Gastroesophageal sphincter (tissue), 4 donors: ENCODE measurements around the gene TRIM2. TPM values are rescaled to one million over a fixed set of nuclear protein-coding genes. Genes with fewer than 3 reads are reported as not detected.

Experiments
- ATAC-seq: fragments of 150-250 bp; one replicate; pipeline ENCODE4 v1.9.1; 2016; ENCODE audit warnings: mild to moderate bottlenecking, moderate library complexity
- H3K27ac ChIP-seq, 4 donors: fragments of 200-600 bp; sonication (generic) in 3 of 4; 1 replicate in 3 of 4; 2 replicates in 1 of 4; pipeline ENCODE4 v1.5.1; 2016 to 2019
- H3K27me3 ChIP-seq: fragments of 200-600 bp; sonication (generic); one replicate; pipeline ENCODE4 v1.5.1; 2019
- H3K36me3 ChIP-seq, 2 donors: fragments of 200-600 bp; sonication (generic); one replicate each; pipeline ENCODE4 v1.5.1; 2019; ENCODE audit warnings: control low read depth in 1 of 2
- H3K4me1 ChIP-seq, 3 donors: fragments of 200-600 bp; sonication (generic); 1 replicate in 2 of 3; 2 replicates in 1 of 3; pipeline ENCODE4 v1.5.1; 2016 to 2019; ENCODE audit warnings: control low read depth in 2 of 3
- H3K4me3 ChIP-seq, 2 donors: fragments of 200-600 bp; sonication (generic); one replicate each; pipeline ENCODE4 v1.5.1; 2019; ENCODE audit warnings: mild to moderate bottlenecking in 1 of 2, moderate library complexity in 1 of 2
- H3K9me3 ChIP-seq, 3 donors: fragments of 200-600 bp; sonication (generic); one replicate each; pipeline ENCODE4 v1.5.1; 2017 to 2019; ENCODE audit warnings: control low read depth in 2 of 3
- CTCF ChIP-seq, 4 experiments: fragments of 200-600 bp in 2 of 4; fragments of 450-650 bp in 2 of 4; sonication (generic) in 1 of 4; IDR thresholded peaks; one replicate each; pipeline ENCODE4 v1.5.1; 2017 to 2019; ENCODE audit warnings: antibody characterized with exemption in 4 of 4, mild to moderate bottlenecking in 2 of 4, moderate library complexity in 2 of 4
- EP300 ChIP-seq: sonication (generic); formaldehyde crosslinking; IDR thresholded peaks from one replicate; pipeline ENCODE4 v1.6.1; 2017; ENCODE audit warnings: antibody characterized with exemption, mild to moderate bottlenecking
- POLR2A ChIP-seq, 2 donors: fragments of 450-650 bp; IDR thresholded peaks; one replicate each; pipeline ENCODE4 v1.6.1; 2017; ENCODE audit warnings: antibody characterized with exemption in 2 of 2, mild to moderate bottlenecking in 2 of 2, moderate library complexity in 1 of 2
- POLR2AphosphoS5 ChIP-seq: sonication (generic); formaldehyde crosslinking; IDR thresholded peaks from one replicate; pipeline ENCODE4 v1.6.1; 2017; ENCODE audit warnings: antibody characterized with exemption
- WGBS, 2 donors: methylation state at CpG; one replicate each; pipeline ENCODE4 v1.1.5; 2018; ENCODE audit warnings: low coverage in 1 of 2; 5-methylcytosine and 5-hydroxymethylcytosine counted together
- total RNA-seq, 4 donors: library from RNA; depleted of rRNA; stranded (reverse); fragments of >200 nt; gene quantifications; one replicate each; pipeline ENCODE4 v1.1.0, GENCODE V29; 2016

TRIM2 gene
- total RNA-seq, 4 donors from 2014 or later, result 31.2 to 59.2 (median 44.4) TPM

GRCh38 chr4:153223930-153224329 lies 19.7 kb downstream of the TRIM2 start:
- peaks cover 0 to 65% (median 0%) of the 10 kb centered on the region in 3 donors for H3K4me1 ChIP-seq
- peak overlapping the region; percentile 53 to 73 for H3K4me3 ChIP-seq
- H3K36me3 ChIP-seq, result no peaks in the 10 kb centered on the region
- ATAC-seq, result peak; percentile 30
- H3K9me3 ChIP-seq, result no peaks in the 10 kb centered on the region
- 11 to 15% methylated on average over 1 of the region's 1 CpG for WGBS, 2 donors
- peak overlapping the region; percentile 71 to 96 (median 94) for H3K27ac ChIP-seq
- H3K27me3 ChIP-seq, result no peaks in the 10 kb centered on the region
- TF ChIP-seq EP300 (no peak), POLR2AphosphoS5 (no peak), CTCF (IDR thresholded peaks at IDR 0.05) (no peak), POLR2A (IDR thresholded peaks at IDR 0.05) (no peak)

GRCh38 chr4:153224474-153224873 lies 20.2 kb downstream of the TRIM2 start:
- H3K9me3 ChIP-seq, result no peaks in the 10 kb centered on the region
- peak overlapping the region in 1 of 2 donors; percentile 73 for H3K4me3 ChIP-seq
- TF ChIP-seq POLR2A (IDR thresholded peaks at IDR 0.05), result no peak
- TF ChIP-seq CTCF (IDR thresholded peaks at IDR 0.05), result peak in 1 of 4 experiments; percentile 7
- no peak for ATAC-seq
- peaks cover 0 to 70% (median 0%) of the 10 kb centered on the region in 3 donors for H3K4me1 ChIP-seq
- peak overlapping the region in 3 of 4 donors; percentile 93 to 96 (median 94) for H3K27ac ChIP-seq
- WGBS, 2 donors, result 55 to 77% methylated on average over 1 of the region's 1 CpG
- no peaks in the 10 kb centered on the region for H3K27me3 ChIP-seq
- no peaks in the 10 kb centered on the region for H3K36me3 ChIP-seq

GRCh38 chr4:153227469-153228075 lies 23.3 kb downstream of the TRIM2 start:
- ATAC-seq, result no peak
- H3K9me3 ChIP-seq, result no peaks in the 10 kb centered on the region
- no peaks in the 10 kb centered on the region for H3K27me3 ChIP-seq
- TF ChIP-seq POLR2A (IDR thresholded peaks at IDR 0.05) (no peak), CTCF (IDR thresholded peaks at IDR 0.05) (no peak), POLR2AphosphoS5 (no peak), EP300 (no peak)
- H3K36me3 ChIP-seq, result no peaks in the 10 kb centered on the region
- peaks cover 0 to 64% (median 0%) of the 10 kb centered on the region in 3 donors for H3K4me1 ChIP-seq
- 69 to 80% methylated on average over 6 to 7 of the region's 7 CpGs for WGBS, 2 donors
- no peak overlapping the region for H3K4me3 ChIP-seq
- no peak overlapping the region for H3K27ac ChIP-seq

GRCh38 chr4:153228512-153229140 lies 24.4 kb downstream of the TRIM2 start:
- Histone ChIP-seq H3K36me3 (no peaks in the 10 kb centered on the region), H3K27me3 (no peaks in the 10 kb centered on the region), H3K27ac (no peak overlapping the region), H3K4me1 (peaks cover 0 to 72% (median 2%) of the 10 kb centered on the region in 3 donors), H3K9me3 (no peaks in the 10 kb centered on the region), H3K4me3 (no peak overlapping the region)
- WGBS, 2 donors, result 64 to 77% methylated on average over 4 to 6 of the region's 6 CpGs
- ATAC-seq, result no peak
- no peak for TF ChIP-seq CTCF (IDR thresholded peaks at IDR 0.05)
- no peak for TF ChIP-seq POLR2AphosphoS5
- no peak for TF ChIP-seq POLR2A (IDR thresholded peaks at IDR 0.05)
- TF ChIP-seq EP300, result no peak

- H3K27me3 ChIP-seq, result no peaks in the 10 kb centered on the region
- H3K27ac ChIP-seq, result no peak overlapping the region
- H3K36me3 ChIP-seq, result no peaks in the 10 kb centered on the region
- H3K4me3 ChIP-seq, result no peak overlapping the region
- 89 to 95% methylated on average over 4 to 5 of the region's 5 CpGs for WGBS, 2 donors
- no peak for ATAC-seq
- TF ChIP-seq POLR2AphosphoS5 (no peak), POLR2A (IDR thresholded peaks at IDR 0.05) (no peak), CTCF (IDR thresholded peaks at IDR 0.05) (no peak), EP300 (no peak)
- no peaks in the 10 kb centered on the region for H3K9me3 ChIP-seq
- H3K4me1 ChIP-seq, result peaks cover 3 to 72% (median 11%) of the 10 kb centered on the region in 3 donors
Measured at GRCh38 chr4:153229545-153229944, 25.3 kb downstream of the TRIM2 start.
